ENCODE results near the gene RB1.

GRCh38 chr13:48403913-48404312, 100.4 kb downstream of the RB1 start:
- TF ChIP-seq CTCF (IDR thresholded peaks at IDR 0.05) (no peak), POLR2A (IDR thresholded peaks at IDR 0.05) (no peak)
